Bone marrow (tissue), 2 donors: ENCODE measurements around the gene XRCC3.
"Not testable (repeated sequence)": the region's sequence is repeated elsewhere in the genome, so short reads cannot be mapped to it uniquely, and the experiment has no call there.

Experiments
- DNase-seq, 2 donors: peaks; one replicate each; lab custom pipeline; 2025; lab: John Stamatoyannopoulos, UW

The XRCC3 gene

GRCh38 chr14:103694572-103695026 is 20.7 kb downstream of the XRCC3 start:
- no peak for DNase-seq

DNA sequence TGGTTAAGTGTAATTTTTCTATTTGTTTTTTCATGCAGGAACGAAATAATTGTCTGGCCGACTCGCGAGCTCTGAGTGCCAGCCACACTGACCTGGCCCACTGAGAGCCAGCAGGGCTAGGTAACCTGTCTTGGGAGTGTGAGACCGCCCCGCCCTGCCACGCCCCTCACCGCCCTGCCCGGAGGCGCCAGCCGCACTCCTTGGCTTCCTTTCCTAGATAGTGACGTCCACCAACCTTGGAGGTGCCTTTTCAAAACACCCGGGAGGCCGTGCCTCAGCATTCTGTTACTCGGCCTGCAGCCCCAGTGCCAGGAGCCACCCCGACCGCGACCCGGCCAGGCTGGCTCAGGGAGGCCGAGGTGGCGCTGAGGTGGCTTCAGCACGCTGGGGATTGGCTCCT is 21.7 kb downstream of the XRCC3 start:
- no peak for DNase-seq

DNA sequence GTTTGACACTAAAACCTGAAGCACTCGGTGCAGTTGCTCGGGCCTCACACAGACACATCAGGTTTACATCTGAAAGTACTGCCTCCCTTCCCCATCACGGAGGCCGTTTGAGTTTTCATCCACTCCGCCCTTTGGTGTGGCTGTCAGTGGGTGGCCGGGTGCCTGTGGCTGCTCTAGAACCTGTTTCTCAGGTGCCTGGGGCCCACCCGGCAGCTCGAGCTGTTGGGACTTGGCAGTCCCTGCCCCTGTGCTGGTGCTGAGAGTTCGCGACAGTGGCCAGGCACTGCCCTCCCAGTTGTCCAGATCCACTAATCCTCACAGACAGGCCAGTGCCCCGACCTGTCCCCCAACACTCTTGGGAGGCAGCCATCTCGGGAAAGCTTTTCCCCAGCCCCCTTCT is 22.4 kb downstream of the XRCC3 start:
- DNase-seq: no peak

GRCh38 chr14:103692159-103692558 is 23.1 kb downstream of the XRCC3 start:
- no peak for DNase-seq

GRCh38 chr14:103691655-103692054 is 23.6 kb downstream of the XRCC3 start:
- DNase-seq: not testable (repeated sequence)

- DNase-seq: no peak
Observed at GRCh38 chr14:103690332-103690731, 24.9 kb downstream of the XRCC3 start.

DNA sequence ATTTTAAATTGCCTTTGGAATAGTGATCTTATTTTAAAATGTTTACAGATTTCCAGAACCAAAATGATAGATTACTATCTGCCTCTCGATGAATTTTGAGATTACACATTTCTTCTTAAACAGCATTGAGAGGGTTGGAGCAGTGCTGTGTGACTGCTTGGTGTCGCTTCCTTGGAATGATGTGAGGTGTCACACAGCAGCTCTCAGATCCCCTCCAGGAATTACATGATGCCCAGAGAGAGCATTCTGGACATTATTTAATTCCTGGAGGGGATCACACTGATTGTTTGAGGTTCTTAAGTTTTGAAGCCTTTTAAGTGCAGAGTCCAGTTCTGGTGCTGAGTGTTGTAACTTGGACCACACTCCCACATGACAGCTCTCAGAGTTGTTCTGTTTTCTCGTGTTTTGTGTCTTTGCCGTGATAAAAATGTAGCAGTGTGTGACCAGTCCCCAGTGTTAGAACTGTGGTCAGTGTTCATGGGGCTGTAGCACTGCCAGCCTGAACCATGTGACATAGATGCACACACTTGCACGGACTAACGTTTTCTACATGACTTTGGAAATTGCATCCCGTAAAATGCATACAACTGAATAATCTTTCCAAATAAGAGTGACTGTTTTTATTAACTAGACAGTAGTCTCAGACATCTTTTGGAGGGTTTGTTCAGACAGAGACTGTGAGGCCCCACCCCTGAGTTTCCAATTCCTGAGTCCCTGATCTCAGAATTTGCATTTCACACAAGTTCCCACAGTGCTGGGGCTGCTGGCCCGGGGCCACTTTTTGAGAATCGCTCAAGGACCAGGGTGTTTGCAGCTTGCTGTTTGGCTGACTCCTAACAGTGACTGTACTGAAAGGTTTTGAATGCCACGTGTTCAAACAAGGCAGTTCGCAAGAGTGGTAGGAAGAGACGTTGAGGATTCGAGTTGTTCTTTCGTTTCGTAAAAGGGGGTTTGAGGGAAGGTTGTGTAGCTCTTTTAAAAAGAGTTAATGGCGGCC is 26.0 kb downstream of the XRCC3 start:
- DNase-seq: no peak

DNA sequence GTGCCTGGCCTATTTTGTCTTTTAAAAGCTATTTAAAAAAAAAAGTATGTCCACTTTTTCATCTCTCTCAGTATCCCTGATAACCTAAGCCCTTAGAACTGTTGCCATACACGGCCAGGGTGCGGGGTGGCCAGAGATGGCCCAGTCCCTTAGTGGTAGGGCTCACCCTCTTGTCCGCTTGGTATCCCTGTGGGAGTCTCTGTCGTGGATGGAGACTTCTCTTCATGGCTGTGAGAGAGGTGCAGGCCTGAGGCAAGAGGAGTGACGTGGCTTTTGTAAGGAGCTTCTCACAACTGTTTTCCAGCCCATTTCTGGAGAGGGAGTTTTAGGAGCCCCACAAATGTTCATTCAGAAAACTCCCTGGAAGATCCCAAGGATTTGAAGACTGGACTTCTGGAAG is 26.8 kb downstream of the XRCC3 start:
- DNase-seq: no peak

DNA sequence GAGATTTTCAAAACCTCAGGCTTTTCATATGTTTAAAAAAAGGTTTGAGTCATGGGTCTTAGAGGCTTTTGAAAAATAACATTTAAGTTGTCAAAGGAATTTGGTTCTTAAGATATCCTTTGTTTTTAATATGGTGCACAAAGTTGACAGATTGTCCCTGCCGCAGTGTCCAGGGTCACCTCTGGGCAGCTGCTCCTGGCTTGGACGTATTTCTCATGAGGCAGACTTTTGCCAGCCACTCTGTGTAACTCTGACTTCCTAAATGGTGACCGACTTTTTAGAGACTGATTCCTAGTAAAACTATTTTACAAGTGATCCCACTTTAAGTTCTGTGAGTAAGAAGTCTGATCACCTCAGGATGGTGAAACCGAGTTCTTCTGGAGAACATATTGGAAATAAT is 27.5 kb downstream of the XRCC3 start:
- DNase-seq: no peak

DNA sequence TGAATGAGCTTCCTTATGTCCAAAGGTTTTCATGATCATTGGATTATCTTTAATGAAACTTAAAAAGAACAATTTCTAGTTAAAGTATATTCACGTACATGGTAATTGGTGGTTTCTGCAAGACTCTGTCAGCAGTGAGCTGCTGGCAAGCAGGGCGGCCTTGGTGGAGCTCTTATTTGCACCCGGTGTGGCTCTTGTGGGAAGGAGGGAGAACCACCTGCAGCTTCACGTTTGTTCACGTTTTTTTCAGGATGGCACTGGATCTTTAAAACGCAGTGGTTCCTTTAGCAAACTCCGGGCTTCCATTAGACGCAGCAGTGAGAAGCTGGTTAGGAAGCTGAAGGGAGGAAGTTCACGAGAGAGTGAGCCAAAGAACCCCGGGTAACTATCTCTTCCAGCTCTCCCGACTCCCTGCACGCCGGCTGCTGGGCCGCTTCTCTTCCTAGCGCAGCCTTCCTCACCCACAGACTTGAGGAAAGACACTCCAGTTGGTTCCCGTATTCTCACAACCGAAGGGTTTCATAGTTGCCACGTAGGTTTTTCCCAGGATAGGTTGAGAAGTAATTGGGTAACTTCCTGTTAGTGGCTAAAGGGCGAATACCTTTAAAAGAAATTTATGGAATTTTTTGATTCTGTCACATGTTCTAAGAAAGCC is 28.3 kb downstream of the XRCC3 start:
- no peak for DNase-seq

- no peak for DNase-seq
Observed at GRCh38 chr14:103685276-103686211, 29.7 kb downstream of the XRCC3 start.

- DNase-seq: no peak
Observed at GRCh38 chr14:103684871-103685270, 30.4 kb downstream of the XRCC3 start.

DNA sequence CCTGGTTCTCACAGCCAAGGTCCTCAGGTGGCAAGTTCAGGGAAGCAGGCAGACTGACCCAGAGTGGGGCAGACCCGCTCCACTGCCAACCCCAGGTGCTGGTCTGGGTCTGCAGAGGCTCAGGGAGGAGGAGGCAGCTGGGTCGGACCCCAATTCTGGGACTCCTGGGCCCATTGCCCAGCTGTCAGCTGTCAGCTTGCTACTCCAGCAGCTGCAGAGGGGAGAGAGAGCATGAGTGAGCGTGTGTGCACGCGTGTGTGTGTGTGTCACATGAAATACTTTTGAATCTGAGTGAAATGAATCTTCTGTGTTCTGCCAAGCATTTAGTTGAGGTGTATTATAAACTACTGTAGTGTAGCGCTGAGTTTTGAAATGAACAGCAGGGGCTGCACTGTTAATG is 30.8 kb downstream of the XRCC3 start:
- no peak for DNase-seq

DNA sequence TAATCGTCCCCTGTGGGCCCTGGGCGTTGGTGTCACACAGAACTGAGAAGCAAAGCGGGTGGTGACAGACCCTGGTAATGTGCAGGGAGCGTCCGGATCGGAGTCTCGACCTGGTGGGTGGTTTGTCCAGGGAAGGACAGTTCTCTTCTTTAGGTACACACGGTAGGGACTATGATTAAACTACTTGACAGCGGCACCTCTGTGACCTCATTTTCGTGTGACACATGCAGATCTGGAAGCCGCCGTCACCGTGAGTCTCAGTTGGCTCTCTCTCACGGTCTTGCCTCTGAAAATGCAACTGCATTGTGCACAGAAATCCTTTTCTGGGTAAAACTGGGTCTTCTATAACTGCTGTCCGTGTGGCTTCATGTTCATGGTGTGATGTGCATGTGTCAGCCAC is 32.1 kb downstream of the XRCC3 start:
- no peak for DNase-seq

GRCh38 chr14:103680491-103681231 is 34.6 kb downstream of the XRCC3 start:
- no peak for DNase-seq

DNA sequence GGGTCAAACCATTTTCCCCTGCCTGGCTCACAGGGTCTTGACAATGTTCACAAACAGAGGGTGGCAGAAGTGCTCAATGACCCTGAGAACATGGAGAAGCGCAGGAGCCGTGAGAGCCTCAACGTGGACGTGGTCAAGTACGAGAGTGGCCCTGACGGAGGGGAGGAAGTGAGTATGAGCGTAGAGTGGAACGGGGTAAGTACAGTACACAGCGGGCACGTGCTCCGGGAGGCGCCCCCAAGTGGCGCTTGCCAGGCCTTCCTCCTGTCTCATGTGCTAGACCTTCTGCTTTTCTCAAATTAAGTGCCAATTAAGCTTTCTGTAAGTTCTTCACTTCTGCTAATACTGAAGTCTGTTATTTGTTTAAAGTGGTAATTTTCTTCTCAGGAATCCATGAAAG is 35.9 kb downstream of the XRCC3 start:
- DNase-seq: peak; percentile 19 to 41

DNA sequence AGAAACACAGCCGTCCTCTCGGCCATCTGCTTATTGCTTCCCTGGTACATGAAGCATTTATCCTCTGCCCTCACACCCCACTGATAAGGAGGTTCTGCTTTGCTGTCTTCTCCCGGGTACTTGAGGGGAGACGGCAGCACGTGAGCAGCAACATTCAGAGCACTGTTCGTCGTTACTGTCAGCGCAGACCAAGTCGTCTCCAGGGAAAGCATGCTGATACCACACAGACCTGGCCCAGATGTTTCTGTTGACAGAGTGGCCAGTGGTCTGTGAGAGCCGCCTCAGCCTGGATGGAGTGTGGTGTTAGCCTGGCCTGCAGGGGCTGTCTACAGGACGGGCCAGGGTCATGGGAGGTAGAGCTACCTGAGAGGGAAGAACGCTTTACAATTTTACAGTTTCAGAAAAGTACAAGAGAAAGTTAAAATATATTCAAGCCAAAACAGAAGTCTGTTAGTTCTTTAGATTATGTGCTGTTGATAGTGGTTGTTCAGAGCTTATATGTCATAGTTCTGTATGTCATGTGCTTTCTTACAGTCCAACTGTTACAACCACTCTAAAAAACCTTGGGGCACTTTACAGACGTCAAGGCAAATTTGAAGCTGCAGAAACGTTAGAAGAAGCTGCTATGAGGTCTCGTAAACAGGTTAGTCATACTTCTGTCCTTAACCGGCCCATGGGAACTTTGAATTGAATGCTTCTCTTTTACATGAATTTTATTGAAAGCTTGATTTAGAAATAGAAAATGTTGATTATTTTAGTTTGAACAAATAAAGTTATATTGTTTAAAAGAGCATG is 38.2 kb downstream of the XRCC3 start:
- DNase-seq: no peak

GRCh38 chr14:103675957-103676356 is 39.3 kb downstream of the XRCC3 start:
- DNase-seq: no peak

DNA sequence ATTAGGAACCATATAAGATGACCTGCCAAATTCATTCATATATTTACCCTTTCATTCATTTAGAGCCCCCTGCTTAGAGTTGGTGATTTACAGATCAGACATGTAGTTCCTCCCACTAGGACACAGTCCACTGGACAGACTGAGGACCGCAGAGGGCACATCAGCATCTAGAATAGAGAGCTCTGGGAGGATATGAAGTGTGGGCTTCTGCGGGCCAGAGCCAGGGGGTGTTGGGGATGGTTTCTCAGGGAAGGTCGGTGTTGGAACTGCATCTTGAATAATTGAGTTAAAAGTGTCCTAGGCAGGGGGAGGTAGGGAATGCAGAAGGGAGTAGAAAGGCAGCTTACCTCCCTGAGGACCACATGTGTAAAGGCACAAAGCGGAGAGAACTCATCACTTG is 43.3 kb downstream of the XRCC3 start:
- no peak for DNase-seq

DNA sequence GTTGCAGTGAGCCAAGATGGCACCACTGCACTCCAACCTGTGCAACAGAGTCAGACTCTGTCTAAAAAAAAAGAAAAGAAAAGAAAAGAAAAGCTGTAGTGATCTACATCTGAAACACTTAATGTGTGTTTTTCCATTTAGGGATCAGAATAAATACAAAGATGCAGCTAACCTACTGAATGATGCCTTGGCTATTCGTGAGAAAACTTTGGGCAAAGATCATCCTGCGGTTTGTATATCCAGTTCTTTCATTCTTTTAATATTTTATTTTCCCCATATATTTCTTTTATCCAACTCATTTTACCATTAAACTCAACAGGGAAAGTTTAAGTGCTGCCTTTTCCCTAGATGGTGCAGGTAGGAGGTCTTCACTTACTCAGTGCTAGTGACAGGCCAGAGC is 45.9 kb downstream of the XRCC3 start:
- DNase-seq: no peak

GRCh38 chr14:103668117-103668516 is 47.1 kb downstream of the XRCC3 start:
- no peak for DNase-seq
